HEK293 (cell line): ENCODE data around the gene EBF4.

Experiments used
- CTCF ChIA-PET: fragments of 350-600 bp; formaldehyde crosslinking; extraction: SDS; loops from one replicate; lab custom pipeline; 2021; ENCODE audit warnings: antibody characterized with exemption; lab: Yijun Ruan, JAX
- POLR2A ChIA-PET: fragments of 300-600 bp; formaldehyde crosslinking; extraction: SDS; loops from one replicate; lab custom pipeline; 2020; ENCODE audit warnings: antibody characterized with exemption, inconsistent platforms; lab: Yijun Ruan, JAX
- H3K27ac ChIP-seq: fragments of 200-500 bp; sonication (Bioruptor generic); 2 replicates; pipeline ENCODE4 v1.5.1; 2014; ENCODE audit warnings: low read depth, low read length, control low read depth, inconsistent platforms; ENCODE audit errors: extremely low read depth
- H3K36me3 ChIP-seq, 2 experiments: fragments of 200-500 bp in 1 of 2; sonication (Bioruptor generic) in 1 of 2; 1 replicate in 1 of 2; 2 replicates in 1 of 2; pipeline ENCODE4 v1.5.1; 2014 to 2017; ENCODE audit warnings: inconsistent platforms in 2 of 2, low read length in 2 of 2; ENCODE audit not compliant: control insufficient read depth in 2 of 2, insufficient read depth in 1 of 2
- H3K4me1 ChIP-seq: fragments of 200-500 bp; sonication (Bioruptor generic); 2 replicates; pipeline ENCODE4 v1.5.1; 2014; ENCODE audit warnings: mild to moderate bottlenecking, low read length, inconsistent platforms; ENCODE audit not compliant: control insufficient read depth, insufficient read depth
- H3K4me3 ChIP-seq: 2 replicates; pipeline ENCODE4 v1.5.1; 2011; ENCODE audit warnings: low read depth, mild to moderate bottlenecking, control low read depth, low read length, moderate library complexity
- H3K9me3 ChIP-seq: fragments of 200-500 bp; sonication (Bioruptor generic); 2 replicates; pipeline ENCODE4 v1.5.1; 2014; ENCODE audit warnings: low read depth, low read length, inconsistent platforms; ENCODE audit not compliant: control insufficient read depth, insufficient read depth
- FEZF1 ChIP-seq: fragments of 450-650 bp; formaldehyde crosslinking; IDR thresholded peaks from 2 replicates; pipeline ENCODE4 v1.5.1; 2016; ENCODE audit warnings: missing biosample characterization, missing genetic modification characterization
- HIC1 ChIP-seq: fragments of 450-650 bp; formaldehyde crosslinking; IDR thresholded peaks from 2 replicates; pipeline ENCODE4 v1.5.1; 2016; ENCODE audit warnings: missing biosample characterization, missing genetic modification characterization
- KLF10 ChIP-seq: fragments of 450-650 bp; IDR thresholded peaks from 2 replicates; pipeline ENCODE4 v1.5.1; 2018; ENCODE audit warnings: missing biosample characterization, mild to moderate bottlenecking, missing genetic modification characterization
- PRDM2 ChIP-seq: fragments of 450-650 bp; formaldehyde crosslinking; IDR thresholded peaks from 2 replicates; pipeline ENCODE4 v1.5.1; 2016; ENCODE audit warnings: missing biosample characterization, missing genetic modification characterization, borderline replicate concordance
- ZNF121 ChIP-seq: fragments of 450-650 bp; formaldehyde crosslinking; IDR thresholded peaks from 2 replicates; pipeline ENCODE4 v1.5.1; 2016; ENCODE audit warnings: missing biosample characterization, missing genetic modification characterization
- ZNF157 ChIP-seq: fragments of 450-650 bp; formaldehyde crosslinking; IDR thresholded peaks from 2 replicates; pipeline ENCODE4 v1.5.1; 2016; ENCODE audit warnings: missing biosample characterization, missing genetic modification characterization
- ZNF239 ChIP-seq: fragments of 450-650 bp; formaldehyde crosslinking; IDR thresholded peaks from 2 replicates; pipeline ENCODE4 v1.5.1; 2016; ENCODE audit warnings: missing biosample characterization, missing genetic modification characterization
- ZNF26 ChIP-seq: fragments of 450-650 bp; formaldehyde crosslinking; IDR thresholded peaks from 2 replicates; pipeline ENCODE4 v1.5.1; 2016; ENCODE audit warnings: missing biosample characterization, missing genetic modification characterization
- ZNF266 ChIP-seq: fragments of 450-650 bp; formaldehyde crosslinking; IDR thresholded peaks from 2 replicates; pipeline ENCODE4 v1.5.1; 2016; ENCODE audit warnings: missing biosample characterization, missing genetic modification characterization, low read depth
- ZNF280C ChIP-seq: fragments of 450-650 bp; formaldehyde crosslinking; IDR thresholded peaks from 2 replicates; pipeline ENCODE4 v1.5.1; 2016; ENCODE audit warnings: missing biosample characterization, missing genetic modification characterization
- ZNF324 ChIP-seq: fragments of 450-650 bp; formaldehyde crosslinking; IDR thresholded peaks from 2 replicates; pipeline ENCODE4 v1.5.1; 2016; ENCODE audit warnings: missing biosample characterization, missing genetic modification characterization
- ZNF37A ChIP-seq: fragments of 450-650 bp; IDR thresholded peaks from 2 replicates; pipeline ENCODE4 v1.5.1; 2018; ENCODE audit warnings: missing biosample characterization, missing genetic modification characterization
- ZNF394 ChIP-seq: fragments of 450-650 bp; formaldehyde crosslinking; IDR thresholded peaks from 2 replicates; pipeline ENCODE4 v1.5.1; 2016; ENCODE audit warnings: missing biosample characterization, missing genetic modification characterization, mild to moderate bottlenecking, moderate library complexity, borderline replicate concordance
- ZNF433 ChIP-seq: fragments of 450-650 bp; formaldehyde crosslinking; IDR thresholded peaks from 2 replicates; pipeline ENCODE4 v1.5.1; 2016; ENCODE audit warnings: missing biosample characterization, missing genetic modification characterization, low read depth
- ZNF629 ChIP-seq: fragments of 450-650 bp; formaldehyde crosslinking; IDR thresholded peaks from 2 replicates; pipeline ENCODE4 v1.5.1; 2017; ENCODE audit warnings: missing biosample characterization, missing genetic modification characterization
- ZNF645 ChIP-seq: fragments of 450-650 bp; formaldehyde crosslinking; IDR thresholded peaks from 2 replicates; pipeline ENCODE4; 2016; ENCODE audit warnings: missing biosample characterization, missing genetic modification characterization
- ZNF747 ChIP-seq: fragments of 450-650 bp; formaldehyde crosslinking; IDR thresholded peaks from 2 replicates; pipeline ENCODE4 v1.5.1; 2016; ENCODE audit warnings: missing biosample characterization, missing genetic modification characterization
- ZNF843 ChIP-seq: fragments of 450-650 bp; formaldehyde crosslinking; IDR thresholded peaks from 2 replicates; pipeline ENCODE4 v1.5.1; 2016; ENCODE audit warnings: missing biosample characterization, missing genetic modification characterization

The EBF4 gene

GRCh38 chr20:2757001-2757400 is 64.4 kb downstream of the EBF4 start:
- Histone ChIP-seq H3K9me3 (no peaks in the 10 kb centered on the region), H3K4me1 (no peaks in the 10 kb centered on the region), H3K36me3 (no peaks in the 10 kb centered on the region), H3K4me3 (no peak overlapping the region), H3K27ac (no peak overlapping the region)
- no peak for TF ChIP-seq ZNF433 (tag by site-specific recombination)
- TF ChIP-seq ZNF747 (tag by site-specific recombination) = no peak
- no peak for TF ChIP-seq HIC1
- no peak for TF ChIP-seq ZNF239 (tag by site-specific recombination)
- no peak for TF ChIP-seq ZNF645 (tag by site-specific recombination)
- no peak for TF ChIP-seq ZNF266 (tag by site-specific recombination)
- TF ChIP-seq ZNF37A (tag by site-specific recombination) = no peak
- no peak for TF ChIP-seq ZNF121 (tag by site-specific recombination)
- CTCF ChIA-PET = interaction anchor here (1.3 to 9.8 kb wide), 4 partner anchors 13 to 244 kb away, joined by 4 to 159 read pairs (median 16); no protein-coding TSS in a partner anchor
- POLR2A ChIA-PET = no interaction called here

GRCh38 chr20:2757969-2758368 is 65.4 kb downstream of the EBF4 start:
- Histone ChIP-seq H3K36me3 (no peaks in the 10 kb centered on the region), H3K27ac (no peak overlapping the region), H3K4me1 (no peaks in the 10 kb centered on the region), H3K4me3 (no peak overlapping the region), H3K9me3 (no peaks in the 10 kb centered on the region)
- ChIA-PET CTCF (interaction anchor here (0.6 to 9.8 kb wide), 5 partner anchors 11 to 93 kb away, joined by 3 to 159 read pairs (median 4); no protein-coding TSS in a partner anchor), POLR2A (interaction anchor here (0.6 kb wide), 1 partner anchor 71 kb away, joined by 4 read pairs; no protein-coding TSS in a partner anchor)
- TF ChIP-seq ZNF26 (tag by site-specific recombination) (no peak), FEZF1 (tag by site-specific recombination) (peak; percentile 89), KLF10 (no peak), ZNF280C (no peak)

- no peaks in the 10 kb centered on the region for H3K9me3 ChIP-seq
- no peak for TF ChIP-seq ZNF629 (tag by site-specific recombination)
- TF ChIP-seq ZNF843 (tag by site-specific recombination) = no peak
- TF ChIP-seq ZNF394 = no peak
- TF ChIP-seq KLF10 = no peak
- no peak for TF ChIP-seq ZNF324
- TF ChIP-seq ZNF157 (tag by site-specific recombination) = no peak
- no peak for TF ChIP-seq PRDM2 (tag by site-specific recombination)
- POLR2A ChIA-PET = no interaction called here
Measured at GRCh38 chr20:2759143-2759542, 66.6 kb downstream of the EBF4 start.

More at GRCh38 chr20:2759143-2759542, 66.6 kb downstream of the EBF4 start:
- Histone ChIP-seq H3K4me1 (no peaks in the 10 kb centered on the region), H3K27ac (no peak overlapping the region), H3K4me3 (no peak overlapping the region), H3K36me3 (no peaks in the 10 kb centered on the region)
- CTCF ChIA-PET = interaction anchor here (0.6 to 9.8 kb wide), 3 partner anchors 92 to 280 kb away, joined by 3 to 159 read pairs (median 4); no protein-coding TSS in a partner anchor
